Activated CD4-positive, alpha-beta T cell treated with anti-CD3 and anti-CD28 coated beads, Interleukin-2, Interleukin-6, amounts not matched to agents 100 ng/mL and 50 ng/mL, durations not matched to agents 16 hours and 8 hours (primary cell): ENCODE data around the gene NLN.
"Not testable (repeated sequence)": the region's sequence is repeated elsewhere in the genome, so short reads cannot be mapped to it uniquely, and the experiment has no call there.

Experiments used
- DNase-seq: peaks from one replicate; pipeline ENCODE4 v3.0.0-alpha.2; 2020

NLN gene

DNA sequence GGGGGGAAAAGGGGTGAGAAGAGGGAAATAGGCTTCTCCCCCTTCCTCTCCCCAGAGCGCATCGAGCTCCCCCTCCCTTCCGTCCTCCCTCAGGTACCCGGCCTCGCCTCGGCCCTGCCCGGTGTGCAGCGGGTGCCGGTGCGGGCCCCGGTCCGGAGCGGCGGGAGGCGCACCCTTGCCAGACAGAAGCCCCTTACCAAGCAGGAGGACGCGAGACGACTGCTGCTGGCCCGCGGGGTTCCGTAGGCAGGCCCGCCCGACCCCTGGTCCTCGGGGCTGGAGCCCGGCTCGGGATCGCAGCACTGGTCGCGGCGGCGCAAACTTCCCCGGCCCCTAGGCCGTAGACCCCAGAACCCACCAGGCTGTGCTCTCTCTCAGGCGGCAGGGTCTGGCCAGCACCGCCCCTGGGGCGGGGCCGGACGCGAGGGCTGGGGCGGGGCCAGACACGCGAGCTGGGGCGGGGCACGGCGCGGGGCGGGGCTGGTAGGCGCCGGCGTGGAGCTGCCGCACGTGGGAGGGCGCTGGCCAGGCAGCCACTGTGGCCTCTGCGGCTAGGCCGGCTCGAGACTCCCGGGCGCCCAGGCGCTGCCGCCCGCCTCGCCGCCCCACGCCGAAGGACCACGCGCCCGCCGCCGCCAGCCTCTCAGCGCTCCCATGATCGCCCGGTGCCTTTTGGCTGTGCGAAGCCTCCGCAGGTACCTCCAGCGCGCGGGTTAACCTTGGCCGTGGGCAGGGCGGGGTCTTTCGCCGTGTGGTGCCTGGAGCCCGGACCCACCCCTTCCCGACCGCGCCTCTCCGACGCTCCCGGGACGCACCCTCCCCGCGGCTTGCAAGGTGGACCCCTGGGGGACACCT, at the start of gene NLN, which contains the start of gene SGTB:
NLN (plus strand) TSS at position 486 of the 855 bp plus-strand sequence; CDS start at position 655, 169 bp downstream.
SGTB (minus strand) TSS at position 390 of the 855 bp plus-strand sequence. CDS start 1,302 bp downstream, outside the sequence.
- peak; percentile 90 for DNase-seq

DNA sequence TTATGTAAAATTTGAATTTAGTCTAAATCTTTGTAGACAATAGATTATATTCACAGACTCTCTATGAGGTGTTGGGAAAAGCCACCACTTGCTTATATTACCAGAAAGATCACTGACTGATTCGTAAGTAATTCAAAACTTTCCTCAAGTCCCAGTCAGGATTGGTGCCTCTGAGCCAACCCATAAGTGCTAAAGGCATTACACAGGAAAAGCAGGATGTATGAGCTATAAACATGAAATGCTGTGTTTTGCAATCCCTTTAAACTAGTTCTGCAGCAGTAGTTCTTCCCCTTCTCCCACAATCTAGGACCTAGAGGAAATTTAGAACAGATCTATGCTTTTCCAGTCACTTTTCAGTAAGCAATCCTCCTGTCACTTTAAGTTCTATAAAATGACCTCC, 49.2 kb upstream of the NLN start:
- no peak for DNase-seq

DNA sequence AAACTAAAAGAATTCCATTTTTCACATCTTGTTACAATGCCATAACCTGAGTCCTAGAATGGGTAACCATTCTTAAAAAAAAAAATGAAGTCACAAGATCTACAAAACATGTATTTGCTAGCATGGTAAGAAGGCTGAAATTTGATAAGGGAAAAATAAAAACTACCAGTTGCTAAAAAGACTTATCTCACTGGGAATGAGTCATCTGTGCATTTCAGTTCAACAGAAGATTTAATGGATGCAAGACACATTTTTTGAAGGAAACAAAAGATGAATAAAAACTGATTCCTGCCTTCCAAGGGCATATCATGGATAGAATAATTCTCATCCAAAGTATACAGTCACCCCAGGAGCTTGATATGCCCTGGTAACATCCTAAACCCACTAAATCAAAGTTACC, 47.3 kb upstream of the NLN start:
- DNase-seq, result no peak

DNA sequence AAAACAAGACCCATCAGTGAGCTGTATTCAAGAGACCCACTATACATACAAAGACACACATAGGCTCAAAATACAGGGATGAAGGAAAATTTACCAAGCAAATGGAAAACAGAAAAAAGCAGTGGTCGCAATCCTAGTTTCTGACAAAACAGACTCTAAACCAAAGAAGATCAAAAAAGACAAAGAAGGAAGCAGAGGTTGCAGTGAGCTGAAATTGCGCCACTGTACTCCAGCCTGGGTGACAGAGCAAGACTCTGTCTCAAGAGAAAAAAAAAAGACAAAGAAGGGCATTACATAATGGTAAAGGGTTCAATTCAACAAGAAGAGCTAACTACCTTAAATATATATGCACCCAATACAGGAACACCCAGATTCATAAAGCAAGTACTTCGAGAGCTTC, 45.9 kb upstream of the NLN start:
- DNase-seq, result not testable (repeated sequence)

DNA sequence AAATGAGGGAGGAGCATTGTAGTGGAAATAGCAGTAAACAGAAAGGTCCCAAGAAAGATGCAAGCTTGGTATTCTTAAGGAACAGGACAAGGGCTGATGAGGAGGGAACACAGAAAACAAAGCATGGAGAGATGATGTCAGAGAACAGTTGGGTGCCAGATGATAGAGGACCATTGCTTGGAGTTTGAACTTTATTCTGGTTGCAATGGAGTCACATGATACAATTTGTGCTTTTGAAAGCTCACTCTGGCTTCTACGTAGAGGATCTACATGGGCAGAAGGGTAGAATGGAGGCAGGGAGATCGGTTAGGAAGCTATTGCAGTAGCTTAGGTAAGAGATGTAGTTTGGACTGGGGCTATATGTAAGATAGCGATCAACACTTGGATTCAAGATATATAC, 39.9 kb upstream of the NLN start:
- no peak for DNase-seq

DNA sequence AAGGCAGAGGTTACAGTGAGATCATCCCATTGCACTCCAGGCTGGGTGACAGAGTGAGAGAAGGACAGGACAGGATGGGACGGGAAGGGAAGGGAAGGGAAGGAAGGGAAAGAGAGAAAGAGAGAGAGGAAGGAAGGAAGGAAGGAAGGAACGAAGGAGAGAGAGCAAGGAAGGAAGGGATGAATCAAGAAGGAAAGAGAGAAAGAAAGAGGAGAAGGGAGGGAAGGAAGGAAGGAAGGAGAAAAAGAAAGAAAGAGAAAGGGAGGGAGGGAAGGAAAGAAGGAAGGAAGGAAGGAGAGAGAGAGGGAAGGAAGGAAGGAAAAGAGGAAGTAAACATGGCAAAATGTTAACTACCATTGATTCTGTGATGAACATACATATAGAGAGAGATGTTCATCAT, 28.9 kb upstream of the NLN start:
- no peak for DNase-seq

DNA sequence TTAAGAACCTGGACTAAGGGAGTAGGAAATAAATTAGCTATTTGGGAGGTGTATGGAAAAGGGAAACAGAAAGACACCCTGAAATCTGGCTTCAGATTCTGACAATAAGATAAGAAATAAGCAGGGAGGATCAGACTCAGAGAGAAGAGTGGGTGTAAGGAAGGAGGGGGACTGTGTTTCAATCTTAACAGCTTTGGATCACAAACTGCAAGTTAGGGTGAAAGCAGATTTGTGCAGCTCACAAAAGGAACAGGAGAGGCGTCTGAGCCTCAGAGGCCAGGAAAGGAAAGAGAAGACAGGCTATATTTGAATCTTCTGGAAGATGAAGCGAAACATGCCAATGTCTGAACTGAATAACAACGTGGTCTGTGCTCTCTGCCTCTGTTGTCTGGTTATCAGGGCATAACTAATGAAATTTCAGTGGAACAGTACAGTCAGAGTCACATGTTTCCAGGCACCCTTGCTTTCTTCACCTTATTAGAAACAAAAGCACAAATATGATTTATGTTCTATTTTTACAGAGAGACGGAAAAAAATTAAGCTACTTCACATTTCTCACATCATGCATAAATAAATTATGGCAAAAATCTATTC, 26.7 kb upstream of the NLN start:
- no peak for DNase-seq

DNA sequence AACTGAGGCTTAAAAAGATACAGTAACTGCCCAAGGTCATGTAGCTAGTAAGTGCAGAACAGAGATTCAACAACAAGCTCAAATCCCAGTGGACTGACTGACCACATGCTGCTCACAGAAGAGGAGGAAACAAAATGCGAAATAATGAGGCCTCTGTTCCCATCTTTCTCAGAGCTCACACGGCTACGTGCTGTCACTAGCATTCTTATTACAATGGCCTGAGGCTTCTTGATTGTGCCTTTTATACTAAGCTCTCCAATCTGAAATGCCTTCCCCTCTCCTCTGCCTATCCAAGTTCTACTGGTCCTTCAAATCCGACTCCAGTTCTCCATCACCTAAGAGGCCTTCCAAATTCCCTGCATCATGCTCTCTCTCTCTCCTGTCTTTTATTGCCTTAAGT, 26.1 kb upstream of the NLN start:
- no peak for DNase-seq

DNA sequence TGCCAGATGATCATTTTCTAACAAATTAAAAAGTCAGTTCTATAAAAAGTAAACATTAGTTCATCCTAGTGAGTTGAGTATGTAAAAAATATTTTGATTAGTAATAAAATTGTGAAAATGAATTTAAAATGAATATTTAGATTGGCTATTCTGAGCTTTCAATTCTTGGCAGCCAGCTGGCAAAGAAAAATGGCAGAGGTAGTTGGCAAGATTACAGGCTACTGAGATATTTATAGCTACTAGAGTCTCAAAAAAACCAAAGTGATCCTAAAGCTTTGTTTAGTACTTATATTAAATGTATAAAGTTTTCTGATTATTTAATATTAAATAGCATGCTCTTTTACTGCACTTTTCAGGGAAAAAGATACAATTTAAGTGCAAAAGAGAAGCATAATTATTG, 25.1 kb upstream of the NLN start:
- no peak for DNase-seq

DNA sequence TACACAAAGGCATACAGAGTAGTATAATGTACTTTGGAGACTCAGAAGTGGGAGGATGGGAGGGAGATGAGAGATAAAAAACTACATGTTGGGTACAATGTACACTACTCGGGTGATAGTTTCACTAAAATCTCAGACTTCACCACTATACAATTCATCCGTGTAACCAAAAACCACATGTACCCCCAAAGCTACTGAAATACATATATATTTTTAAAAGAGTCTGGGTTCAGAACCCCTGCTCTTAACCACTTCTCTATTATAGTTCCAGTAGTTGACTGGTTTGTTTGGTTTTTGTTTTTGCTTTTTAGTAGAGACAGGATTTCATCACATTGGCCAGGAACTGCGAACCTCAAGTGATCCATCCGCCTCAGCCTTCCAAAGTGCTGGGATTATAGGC, 22.7 kb upstream of the NLN start:
- no peak for DNase-seq

DNA sequence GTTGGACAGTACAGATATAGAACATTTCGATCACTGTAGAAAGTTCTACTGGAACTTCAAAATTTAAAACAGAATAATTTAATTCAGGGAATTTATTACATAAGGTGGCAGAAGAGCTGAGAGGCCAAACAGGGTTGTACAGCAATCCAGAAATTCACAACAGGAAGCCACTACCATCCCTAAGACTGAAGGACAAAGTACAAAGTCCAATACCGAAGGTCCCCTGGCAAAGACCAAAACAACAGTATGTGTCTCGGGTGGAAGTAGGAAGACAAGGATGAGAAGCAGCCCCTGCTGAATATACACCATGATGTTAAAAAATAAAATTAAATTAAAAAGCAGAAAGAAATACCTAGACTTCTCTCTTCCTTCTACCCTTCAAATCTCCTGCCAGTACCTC, 20.0 kb upstream of the NLN start:
- DNase-seq, result no peak

DNA sequence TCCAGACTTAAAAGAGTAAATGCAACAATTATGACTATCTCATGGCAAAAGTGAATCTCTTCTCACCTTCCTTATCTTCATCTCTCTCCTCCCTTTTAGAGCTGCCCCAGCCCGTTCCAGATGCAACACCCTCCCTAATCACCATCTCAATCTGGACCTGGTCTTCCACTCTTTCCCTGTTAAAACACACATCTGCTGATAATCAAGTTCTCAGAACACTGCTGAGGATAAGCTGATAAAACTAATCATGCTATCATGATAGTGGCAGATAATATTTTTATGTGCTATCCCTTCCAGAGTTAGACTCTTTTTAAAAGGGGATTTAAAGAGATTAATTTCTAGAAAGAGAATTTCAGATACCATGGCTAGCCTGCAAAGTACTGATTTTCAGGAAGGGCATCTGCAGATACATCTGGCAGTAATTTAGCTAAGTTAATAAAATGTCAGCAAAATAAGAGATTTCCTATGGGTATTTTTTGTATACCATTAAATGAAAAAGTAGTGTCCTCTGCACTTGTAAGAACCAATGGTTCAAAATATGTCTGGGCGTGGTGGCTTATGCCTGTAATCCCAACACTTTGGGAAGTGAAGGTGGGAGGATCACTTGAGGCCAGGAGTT, 17.3 kb upstream of the NLN start:
- DNase-seq, result no peak

DNA sequence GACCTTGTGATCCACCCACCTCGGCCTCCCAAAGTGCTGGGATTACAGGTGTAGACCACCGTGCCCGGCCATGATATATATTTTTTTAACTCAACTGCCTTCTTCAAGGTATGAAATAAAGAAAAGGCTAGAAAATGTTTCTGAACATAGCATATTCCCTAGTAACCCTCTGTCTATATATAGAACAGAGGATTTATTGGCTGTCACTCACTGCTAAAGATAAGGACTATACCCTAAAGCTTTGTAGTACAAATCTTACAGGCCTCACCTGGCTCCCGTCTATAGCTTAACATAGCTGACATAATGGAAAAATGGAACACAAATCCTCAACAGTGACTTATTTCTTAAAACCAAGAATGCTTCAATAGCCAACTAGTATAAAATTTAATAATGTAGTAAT, 14.3 kb upstream of the NLN start:
- DNase-seq, result no peak

DNA sequence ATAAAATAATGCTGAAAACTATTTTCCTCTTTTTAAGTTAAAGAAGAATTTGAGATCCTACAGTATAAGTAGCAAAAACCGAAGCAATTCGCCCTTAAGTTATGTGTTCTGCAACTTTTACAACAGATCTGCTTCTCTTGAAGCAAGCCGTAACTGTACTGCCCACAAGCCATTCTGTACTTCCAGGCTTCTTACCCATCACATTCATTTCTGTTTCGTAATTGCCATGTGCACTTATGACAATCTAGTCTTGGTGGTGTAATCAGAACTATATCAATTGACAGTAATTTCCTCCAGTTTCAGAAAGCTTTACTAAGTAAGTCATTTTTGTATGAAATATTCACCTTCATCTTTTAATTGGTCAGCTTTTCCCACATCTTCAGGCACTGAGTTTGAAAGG, 13.9 kb upstream of the NLN start:
- DNase-seq, result no peak

DNA sequence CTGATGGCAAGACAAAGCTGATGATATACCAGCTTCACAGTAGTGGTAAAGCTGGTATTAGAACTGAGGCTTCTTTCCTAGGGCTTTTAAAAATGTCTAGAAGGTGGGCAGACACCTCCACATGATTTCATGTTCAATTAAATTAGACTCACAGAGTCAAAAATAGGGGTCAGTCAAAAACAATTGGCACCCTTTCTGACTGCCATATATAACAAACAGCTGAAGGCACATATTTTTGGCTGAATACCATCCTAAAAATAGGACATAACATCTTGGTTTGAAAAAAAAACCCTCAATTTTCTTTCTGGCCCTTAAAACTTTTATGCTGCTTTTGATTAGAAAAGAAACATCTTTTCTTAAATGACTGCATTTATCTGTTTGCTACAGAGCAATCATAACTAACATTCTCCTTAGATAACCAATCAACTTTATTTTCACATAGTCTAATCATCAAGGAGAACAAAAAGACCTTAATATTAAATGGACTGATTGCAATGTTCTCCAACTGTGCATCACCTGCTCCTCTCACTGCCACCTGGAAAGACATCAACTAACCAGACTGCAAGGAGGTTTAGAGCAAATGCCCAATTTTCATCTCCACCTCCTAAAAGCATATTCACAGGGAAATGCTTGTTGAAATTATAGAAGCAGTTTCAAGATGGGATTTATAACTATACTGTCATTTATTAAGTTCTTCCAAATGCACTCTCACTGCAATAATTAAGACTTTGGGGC, 3.3 kb upstream of the NLN start:
- no peak for DNase-seq

DNA sequence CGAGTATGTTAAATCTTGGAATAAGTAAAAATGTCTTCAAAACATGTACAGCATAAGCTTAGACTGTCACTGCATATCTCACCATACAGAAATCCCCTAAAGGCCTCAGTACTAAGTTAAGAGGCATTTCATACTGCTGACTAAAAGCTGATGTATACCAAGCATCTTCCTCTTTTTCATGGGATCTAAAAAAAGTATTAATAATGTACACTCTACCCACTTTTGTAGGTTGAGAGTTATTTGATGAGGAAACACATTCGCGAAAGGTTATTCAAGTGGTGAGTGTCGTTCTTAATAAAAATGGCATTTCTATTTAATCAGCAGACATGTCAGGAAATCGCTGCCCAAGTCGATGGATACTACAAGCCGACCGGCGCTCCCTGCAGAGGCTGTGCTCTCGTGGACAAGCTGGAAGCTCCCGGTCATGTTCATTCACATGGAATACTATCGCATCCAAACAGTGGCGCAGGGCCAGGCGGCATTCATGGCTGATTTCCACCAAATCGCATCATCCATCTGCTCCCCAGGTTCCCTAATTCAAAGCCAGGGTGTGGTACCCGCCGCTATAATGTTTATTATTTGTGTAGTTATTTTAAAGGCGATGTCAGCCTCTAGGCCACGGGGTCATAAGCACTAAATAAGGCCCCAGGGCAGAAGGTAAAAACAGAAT, 820 bp upstream of the NLN start:
- peak; percentile 23 for DNase-seq

DNA sequence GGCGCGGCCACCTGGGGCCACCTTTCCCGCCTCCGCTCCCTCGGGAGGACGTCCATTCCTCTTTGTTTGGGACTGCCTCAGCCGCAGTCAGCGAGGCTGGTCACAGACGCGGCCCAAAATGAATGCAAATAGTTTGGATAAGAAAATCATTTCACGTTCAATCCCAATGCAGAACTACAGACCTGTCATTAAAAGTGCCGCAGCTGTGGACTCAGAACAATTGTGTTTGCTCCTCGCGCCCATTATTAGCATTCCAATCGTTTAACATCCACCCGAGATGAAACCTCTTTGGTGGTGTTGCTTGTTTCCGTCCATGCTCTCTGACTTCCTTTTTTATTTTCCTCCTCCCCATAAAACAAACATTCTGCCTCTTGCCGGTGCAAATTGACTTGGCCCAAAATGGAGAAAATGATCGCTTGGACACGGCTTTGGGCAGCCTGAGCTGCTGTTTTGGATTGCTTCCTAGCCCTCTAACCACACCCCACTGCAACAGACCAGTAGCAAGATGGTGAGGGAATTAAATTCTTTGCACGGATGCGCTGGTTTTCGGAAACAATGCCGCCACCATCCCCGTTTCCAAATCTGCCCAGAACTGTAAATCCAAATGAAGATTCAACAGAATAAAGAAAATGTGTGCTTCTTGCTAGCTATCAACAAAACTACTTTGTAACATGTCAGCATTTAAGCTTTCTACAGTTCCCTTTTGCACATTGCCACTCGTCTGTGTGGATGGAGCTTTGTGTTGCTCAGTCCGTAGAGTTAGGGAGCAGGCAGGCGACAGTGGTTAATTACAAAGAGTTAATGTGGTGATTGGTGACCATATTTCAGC, 784 bp downstream of the NLN start:
- peak; percentile 25 for DNase-seq

DNA sequence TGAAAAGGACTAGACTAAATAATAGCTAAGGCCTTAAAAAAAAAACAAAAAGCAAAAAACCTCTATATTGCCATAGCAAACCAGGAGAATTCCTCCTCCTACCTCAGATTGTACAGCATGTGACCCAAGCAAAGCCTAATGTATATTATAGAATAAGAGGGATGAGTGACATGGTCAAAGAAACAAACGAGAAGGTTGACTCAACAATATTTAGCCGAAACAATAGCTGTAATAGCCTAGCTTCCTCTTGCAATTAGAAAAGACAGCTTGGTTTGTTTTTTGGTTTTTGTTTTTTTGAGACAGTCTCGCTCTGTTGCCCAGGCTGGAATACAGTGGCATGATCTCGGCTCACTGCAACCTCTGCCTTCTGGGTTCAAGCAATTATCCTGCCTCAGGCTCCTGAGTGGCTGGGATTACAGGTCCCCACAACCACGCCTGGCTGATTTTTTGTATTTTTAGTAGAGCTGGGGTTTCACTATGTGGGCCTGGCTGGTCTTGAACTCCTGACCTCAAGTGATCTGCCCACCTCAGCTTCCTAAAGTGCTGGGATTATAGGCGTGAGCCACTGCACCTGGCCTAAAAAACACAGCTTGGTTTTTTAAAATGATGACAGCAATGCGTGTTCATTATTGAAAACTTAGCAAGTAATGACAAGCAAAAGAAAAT, 5.6 kb downstream of the NLN start:
- DNase-seq, result no peak

DNA sequence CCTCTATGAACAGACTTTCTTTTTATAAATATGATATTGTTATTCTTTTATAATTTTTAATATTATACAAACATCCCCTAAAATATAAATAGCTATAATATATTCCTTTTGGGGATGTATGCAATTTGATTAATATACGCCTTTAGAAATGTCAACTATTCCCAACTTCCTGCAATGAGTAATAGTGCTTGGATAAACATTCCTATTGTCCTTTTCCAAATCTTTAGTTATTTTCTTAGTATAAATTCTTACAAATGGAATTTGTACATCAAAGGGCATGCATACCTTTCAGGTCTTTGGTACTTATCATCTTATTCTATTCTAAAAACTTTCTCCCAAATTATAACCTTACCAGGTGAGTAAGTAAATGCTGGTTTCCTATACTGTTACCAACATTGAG, 6.2 kb downstream of the NLN start:
- DNase-seq, result no peak

DNA sequence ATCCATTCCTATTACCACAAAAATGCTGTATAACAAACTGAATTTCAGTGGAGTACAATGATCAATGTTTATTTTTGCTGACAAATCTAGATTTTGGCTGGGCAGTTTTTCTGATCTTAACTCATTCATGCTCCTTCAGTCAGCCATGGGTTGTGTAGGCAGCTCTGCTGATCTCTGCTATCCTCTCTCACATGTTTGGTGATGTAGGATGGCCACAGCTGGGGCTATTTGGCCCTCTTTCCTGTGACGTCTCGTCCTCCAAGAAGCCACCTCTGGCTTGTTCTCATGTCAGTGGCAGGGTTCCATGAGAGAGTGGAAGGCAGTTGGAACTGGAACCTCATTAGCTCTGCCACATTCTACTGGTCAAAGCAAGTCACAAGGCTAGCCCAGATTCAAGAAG, 8.9 kb downstream of the NLN start:
- no peak for DNase-seq

DNA sequence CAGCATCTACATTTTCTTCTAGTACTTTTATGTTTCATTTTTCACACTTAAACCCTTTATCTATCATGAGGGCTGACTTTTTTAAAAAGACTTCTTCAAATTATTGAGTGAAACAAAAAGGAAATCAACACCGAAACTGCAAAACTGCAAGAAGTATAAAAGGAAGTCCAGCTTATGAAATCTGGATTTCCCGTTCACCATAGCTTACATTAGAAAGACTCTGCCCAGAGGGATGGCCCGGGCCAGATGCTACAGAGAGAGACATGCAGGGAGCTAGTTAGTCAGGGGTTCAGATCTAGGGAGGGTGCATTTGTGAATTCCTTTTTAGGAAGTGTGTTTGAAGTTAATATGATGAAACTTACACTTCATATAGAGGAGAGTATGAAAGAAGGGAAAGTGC, 10.0 kb downstream of the NLN start:
- not testable (repeated sequence) for DNase-seq
